HG03460 (cell line): ENCODE measurements around the gene HPSE2.
"Not testable (repeated sequence)": the region's sequence is repeated elsewhere in the genome, so short reads cannot be mapped to it uniquely, and the experiment has no call there.

Experiments
- ATAC-seq: cut with Tn5 transposase; IDR thresholded peaks from one replicate; pipeline ENCODE4 v1.9.1; 2021; ENCODE audit not compliant: unreplicated experiment

Gene HPSE2

GRCh38 chr10:98517672-98518071 is 718.0 kb downstream of the HPSE2 start:
- no peak for ATAC-seq

DNA sequence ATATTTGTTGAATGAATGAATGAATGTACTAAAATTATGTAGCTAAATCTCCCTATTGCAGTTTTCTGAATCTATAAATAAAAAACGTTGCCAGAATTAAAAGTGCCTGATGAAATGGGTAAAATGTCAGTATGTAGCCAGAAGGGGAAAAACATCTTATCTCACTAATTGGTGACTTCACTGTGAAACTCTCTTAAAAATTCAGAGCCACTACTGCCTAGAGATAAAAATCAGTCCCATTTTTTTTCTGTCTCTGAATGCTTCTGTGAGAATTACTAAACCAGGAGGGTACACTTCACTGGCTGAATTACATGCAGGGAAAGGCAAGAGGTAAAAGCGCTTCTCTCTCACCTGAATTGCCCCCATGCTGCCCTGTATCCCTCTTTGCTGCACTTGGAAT is 719.3 kb downstream of the HPSE2 start:
- ATAC-seq, result no peak

DNA sequence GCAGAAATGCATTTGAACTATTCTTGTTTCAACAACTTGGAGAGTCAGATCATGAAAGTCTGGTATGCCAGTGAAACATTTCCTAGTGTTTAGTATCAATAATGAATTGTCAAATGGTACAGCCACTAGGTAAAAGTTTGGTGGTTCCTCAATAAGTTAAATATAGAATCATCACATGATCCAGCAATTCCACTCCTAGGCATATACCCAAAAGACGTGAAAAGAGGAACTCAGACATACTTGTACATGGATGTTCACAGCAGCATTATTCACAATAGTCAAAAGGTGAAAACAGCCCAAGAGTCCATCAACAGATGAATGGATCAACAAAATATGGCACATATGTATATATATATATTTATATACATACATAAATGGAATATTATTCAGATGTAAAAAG is 721.9 kb downstream of the HPSE2 start:
- ATAC-seq, result no peak

DNA sequence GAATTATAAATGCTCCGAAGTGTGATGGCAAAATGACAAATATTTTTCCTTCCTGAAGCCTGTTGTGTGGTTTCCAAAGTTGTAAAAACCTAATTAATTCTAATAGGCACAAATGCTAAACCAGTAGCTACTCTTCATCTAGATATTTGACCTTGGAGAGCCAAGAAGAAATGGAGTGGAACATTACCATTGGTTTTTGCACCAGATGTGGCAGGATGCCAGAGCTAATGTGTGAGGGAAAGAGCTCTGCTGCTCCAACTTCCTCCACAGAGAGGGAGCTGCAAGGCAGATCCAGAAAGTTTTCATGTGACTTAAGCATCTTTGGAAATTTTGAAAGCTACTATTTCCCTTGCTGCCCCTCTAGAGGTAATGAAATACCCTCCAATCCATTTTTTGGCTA is 723.8 kb downstream of the HPSE2 start:
- ATAC-seq, result no peak

DNA sequence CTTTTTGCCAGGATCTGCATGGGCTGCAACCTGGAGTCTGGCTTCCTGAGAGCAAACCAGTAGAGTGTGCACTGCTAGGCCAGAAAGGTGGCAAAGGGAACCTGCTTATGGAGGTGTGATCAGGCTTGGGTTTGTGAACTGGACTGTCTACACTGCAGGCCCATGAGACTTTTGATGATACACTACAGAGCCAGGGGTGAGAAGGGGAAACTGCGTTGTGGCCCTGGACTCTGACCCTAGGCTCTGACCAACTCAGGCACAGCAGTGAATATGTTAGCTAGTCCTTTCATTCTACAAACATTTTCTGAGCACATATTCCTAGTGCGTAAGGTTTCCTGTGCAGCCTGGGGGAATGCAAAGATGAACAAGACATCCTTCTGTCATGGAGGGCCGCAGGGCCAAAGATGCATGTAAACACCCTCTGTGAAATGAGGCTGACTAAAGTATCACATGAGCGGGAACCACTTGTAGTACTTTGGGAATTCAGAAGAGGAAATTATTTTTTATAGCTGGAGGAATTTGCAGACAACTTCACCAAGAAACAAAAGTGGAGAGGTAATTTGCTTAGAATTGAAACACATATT is 725.1 kb downstream of the HPSE2 start:
- ATAC-seq, result no peak

- ATAC-seq, result no peak
These were observed 725.9 kb downstream of the HPSE2 start for GRCh38 chr10:98509745-98510144.

DNA sequence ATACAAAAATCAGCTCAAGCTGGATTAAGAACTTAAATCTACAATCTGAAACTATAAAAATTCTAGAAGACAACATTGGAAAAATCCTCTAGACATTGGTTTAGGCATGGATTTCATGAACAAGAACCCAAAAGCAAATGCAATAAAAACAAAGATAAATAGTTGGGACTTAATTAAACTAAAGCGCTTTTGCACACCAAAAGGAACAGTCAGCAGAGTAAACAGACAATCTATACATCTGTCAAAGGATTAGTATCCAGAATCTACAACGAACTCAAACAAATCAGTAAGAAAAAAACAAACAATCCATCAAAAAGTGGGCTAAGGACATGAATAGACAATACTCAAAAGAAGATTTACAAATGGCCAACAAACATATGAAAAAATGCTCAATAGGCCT is 733.1 kb downstream of the HPSE2 start:
- not testable (repeated sequence) for ATAC-seq

DNA sequence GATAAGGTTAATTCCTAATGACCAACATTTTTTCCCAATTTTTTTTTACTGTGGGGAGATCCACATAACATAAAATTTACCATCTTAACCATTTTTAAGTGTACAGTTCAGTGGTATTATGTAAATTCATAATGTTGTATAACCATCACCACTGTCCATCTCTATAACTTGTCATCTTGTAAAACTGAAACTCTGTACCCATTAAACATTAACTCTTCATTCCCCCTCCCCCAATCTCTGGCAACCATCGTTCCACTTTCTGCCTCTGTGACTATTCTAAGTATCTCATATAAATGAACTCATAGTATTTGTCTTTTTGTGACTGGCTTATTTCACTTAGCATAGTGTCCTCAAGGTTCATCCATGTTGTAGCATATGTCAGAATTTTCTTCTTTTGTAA is 742.9 kb downstream of the HPSE2 start:
- ATAC-seq, result no peak

DNA sequence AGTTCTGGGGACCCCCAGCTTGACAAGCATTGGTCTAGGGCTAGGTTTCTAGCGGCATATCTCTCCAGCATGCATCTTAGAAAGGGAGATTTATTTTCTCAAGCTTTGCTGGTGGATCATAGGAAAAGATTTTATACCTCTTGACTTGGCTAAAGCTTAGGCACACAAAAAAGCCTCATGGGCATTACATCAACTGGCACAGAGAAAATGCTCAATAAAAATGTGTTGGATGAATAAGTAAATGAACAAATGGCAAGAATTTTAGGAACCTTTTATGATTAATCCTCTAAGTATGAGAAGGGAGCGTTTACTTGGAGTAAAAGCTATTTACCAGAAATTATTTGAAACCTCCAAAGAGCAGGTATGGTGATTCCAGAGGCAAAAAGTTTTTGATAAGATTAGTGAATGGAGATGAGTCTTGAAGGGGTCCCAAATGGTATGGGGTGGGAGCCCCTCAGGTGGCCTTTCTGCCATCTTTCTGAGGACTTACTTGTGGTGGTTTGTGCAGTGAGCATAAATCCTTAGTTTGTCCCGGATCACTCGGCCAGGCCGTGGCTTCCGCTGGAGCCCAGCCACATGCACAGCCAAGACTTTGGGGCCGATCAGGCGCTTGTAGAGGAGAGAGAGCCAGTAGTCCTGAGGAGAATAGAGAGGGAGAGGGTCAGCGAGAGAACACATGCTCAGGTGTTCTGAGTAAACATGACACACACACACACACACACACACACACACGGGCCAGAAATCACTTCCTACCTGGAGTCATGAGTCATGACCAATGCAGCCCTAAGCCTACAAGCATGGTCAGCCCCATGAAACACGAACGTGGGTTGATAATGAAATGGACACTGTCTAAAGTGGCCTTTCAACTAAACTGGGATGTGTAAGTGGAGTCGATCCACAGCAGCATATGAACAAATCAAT is 745.8 kb downstream of the HPSE2 start:
- no peak for ATAC-seq

- no peak for ATAC-seq
These were observed 746.8 kb downstream of the HPSE2 start for GRCh38 chr10:98488669-98489430.

- no peak for ATAC-seq
These were observed 748.0 kb downstream of the HPSE2 start for GRCh38 chr10:98487649-98488048.

- ATAC-seq, result no peak
These were observed 749.2 kb downstream of the HPSE2 start for GRCh38 chr10:98486421-98486820.

- ATAC-seq, result no peak
These were observed 749.7 kb downstream of the HPSE2 start for GRCh38 chr10:98485959-98486358.

- ATAC-seq, result no peak
These were observed 752.0 kb downstream of the HPSE2 start for GRCh38 chr10:98483658-98484057.

GRCh38 chr10:98482096-98482495 is 753.6 kb downstream of the HPSE2 start:
- ATAC-seq, result no peak

DNA sequence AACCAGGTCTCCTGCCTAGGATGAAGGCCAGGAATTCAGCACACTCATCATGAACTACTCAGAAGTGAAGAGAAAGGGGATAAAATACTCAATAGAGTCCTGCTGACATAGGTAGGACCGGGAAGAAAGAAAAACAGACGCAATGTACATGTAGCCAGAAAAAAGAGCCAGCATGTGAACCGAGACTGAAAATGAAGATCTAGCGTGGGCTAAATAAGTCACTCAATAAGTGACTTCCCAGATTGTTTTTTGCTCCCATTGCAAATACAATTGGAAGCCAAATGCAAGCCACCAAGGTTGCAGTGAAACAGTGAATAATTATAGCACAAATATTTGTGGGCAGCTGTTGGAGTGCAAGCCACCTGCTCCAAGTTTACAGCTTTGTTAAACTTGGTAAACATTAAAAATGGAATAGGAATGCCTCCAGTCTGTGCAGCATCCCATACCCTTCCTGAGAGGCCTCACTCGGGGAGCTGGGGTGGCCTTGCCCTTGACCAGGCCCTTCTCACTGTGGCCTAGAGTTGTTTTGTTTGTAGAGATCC is 754.2 kb downstream of the HPSE2 start:
- ATAC-seq, result no peak

DNA sequence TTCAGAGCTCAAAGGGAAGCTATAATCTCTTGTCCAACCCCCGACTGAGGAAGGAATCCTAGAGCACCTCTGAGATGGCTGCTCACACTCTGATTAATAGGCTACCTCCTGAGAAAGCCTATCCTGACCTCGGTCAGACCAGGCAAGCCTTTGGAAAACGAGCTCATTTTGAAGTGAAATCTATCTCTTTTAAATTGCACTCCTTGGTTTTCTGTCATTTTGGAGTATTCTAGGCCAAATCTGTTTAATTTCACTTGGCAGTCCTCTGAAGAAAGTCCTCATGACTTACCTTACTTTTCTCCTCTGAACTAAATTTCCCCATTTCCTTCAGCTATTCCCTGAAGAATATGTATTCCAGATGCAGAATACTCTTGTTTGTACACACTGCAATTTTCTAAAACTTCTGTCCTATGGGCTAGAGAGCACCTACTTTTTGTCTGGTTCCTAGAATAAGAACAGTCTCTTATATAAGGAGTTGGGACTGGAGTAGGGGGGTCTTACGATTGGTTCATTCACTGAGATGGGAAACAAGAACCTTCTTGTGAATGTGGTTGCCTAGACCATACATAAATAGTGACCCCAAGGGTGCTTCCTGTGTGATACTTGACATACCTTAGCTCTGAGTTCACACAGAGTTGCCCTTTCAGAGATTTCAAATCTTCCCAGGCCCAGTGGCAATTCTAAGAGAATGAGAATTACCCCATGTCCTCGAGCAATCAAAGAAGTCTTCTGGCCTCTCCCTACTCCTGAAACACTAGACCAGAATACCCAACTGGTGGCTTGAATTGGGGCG is 757.0 kb downstream of the HPSE2 start:
- no peak for ATAC-seq

- ATAC-seq, result no peak
These were observed 757.8 kb downstream of the HPSE2 start for GRCh38 chr10:98477861-98478260.

DNA sequence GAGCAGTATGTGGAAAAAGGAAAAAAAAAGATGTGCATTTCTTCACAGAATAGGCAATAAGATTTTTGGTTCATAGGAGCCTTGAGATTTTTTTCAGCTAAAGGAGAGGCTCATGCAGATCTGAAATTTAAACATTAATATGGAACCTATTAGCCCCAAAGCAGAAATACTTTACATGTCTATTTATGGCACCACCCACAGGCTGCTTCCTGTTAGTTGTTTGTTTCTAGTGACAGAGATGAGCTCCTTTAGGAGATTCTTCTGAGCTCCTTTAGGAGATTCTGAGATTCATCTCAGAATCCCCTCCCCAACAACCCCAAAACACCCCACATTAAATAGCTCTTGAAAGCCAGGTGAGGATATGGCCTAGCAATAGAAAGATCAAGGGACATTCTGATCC is 761.0 kb downstream of the HPSE2 start:
- ATAC-seq, result no peak

- ATAC-seq, result no peak
These were observed 763.5 kb downstream of the HPSE2 start for GRCh38 chr10:98472196-98472595.

GRCh38 chr10:98470850-98471249 is 764.8 kb downstream of the HPSE2 start:
- no peak for ATAC-seq
